Measurements from ENCODE around the gene TACC2. TPM values are rescaled to one million over a fixed set of nuclear protein-coding genes. Genes with fewer than 3 reads are reported as not detected.

Gene TACC2
- total RNA-seq, 3 donors from 2014 or later = 26.1 to 30.5 (median 28.5) TPM

DNA sequence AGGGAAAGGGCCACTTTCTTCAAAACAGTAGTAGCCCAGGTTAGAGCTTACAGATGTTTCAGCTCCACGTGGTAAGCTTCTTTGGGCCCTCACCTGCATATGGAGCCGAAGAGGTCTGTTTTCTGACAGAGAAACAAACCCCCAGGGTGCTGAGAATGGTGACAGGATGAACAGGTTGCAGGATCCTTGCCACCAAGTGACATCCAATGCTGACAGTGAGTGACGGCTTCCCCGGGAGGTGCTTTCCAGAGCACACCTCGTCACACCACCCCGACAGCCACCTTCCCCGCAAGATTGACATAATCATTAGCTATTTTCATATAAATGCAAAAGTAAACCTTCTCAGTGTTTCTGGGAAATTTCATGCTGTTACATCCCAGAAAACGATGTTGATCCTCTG lies 172.8 kb downstream of the TACC2 start:
- H3K4me1 ChIP-seq = peaks cover 0 to 5% of the 10 kb centered on the region in 2 donors
- TF ChIP-seq, protein P1, sequence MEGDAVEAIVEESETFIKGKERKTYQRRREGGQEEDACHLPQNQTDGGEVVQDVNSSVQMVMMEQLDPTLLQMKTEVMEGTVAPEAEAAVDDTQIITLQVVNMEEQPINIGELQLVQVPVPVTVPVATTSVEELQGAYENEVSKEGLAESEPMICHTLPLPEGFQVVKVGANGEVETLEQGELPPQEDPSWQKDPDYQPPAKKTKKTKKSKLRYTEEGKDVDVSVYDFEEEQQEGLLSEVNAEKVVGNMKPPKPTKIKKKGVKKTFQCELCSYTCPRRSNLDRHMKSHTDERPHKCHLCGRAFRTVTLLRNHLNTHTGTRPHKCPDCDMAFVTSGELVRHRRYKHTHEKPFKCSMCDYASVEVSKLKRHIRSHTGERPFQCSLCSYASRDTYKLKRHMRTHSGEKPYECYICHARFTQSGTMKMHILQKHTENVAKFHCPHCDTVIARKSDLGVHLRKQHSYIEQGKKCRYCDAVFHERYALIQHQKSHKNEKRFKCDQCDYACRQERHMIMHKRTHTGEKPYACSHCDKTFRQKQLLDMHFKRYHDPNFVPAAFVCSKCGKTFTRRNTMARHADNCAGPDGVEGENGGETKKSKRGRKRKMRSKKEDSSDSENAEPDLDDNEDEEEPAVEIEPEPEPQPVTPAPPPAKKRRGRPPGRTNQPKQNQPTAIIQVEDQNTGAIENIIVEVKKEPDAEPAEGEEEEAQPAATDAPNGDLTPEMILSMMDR (IDR thresholded peaks at IDR 0.05) = no peak
- TF ChIP-seq POLR2AphosphoS5 (IDR thresholded peaks at IDR 0.05) (no peak), POLR2A (IDR thresholded peaks at IDR 0.05) (no peak)
- intact Hi-C loops (cut with DNase I; ENCODE audit: low total_unique reads) = no loop called here
- H3K9me3 ChIP-seq = no peaks in the 10 kb centered on the region
- no peak for DNase-seq (ENCODE audit: low spot score in 2 of 2)
- H3K4me3 ChIP-seq = no peak overlapping the region
- no peaks in the 10 kb centered on the region for H3K36me3 ChIP-seq
- H3K27ac ChIP-seq = no peak overlapping the region
- peaks cover 0 to 3% of the 10 kb centered on the region in 2 donors for H3K27me3 ChIP-seq

DNA sequence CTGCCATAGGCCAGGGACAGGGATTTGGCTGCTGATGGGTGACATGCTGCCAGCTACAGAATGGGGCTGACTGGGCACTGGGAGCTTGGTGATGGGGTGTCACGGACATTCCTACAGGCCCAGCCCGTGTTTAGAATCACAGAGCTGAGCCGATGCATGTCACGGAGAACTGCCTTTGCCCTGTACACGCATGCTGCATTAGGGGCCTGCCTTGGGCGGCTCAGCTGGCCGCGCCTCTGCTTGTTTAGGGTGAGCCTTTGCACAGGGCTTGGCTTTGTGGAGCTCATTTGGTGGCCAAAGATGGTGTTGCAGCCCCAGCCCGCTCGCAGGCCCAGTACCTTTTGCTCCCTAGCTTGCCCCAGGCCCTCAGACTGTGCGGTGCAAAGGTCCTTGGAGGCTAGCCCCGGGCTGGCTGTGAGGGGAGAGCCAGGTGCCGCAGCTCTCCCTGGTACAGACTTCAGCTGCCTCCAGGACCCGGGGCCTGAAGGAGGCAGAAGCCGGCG lies 173.8 kb downstream of the TACC2 start:
- peaks cover 0 to 5% of the 10 kb centered on the region in 2 donors for H3K4me1 ChIP-seq
- no peak overlapping the region for H3K27ac ChIP-seq
- intact Hi-C loops (cut with DNase I; ENCODE audit: low total_unique reads) = no loop called here
- TF ChIP-seq POLR2A (IDR thresholded peaks at IDR 0.05) = no peak
- H3K27me3 ChIP-seq = peaks cover 0 to 3% of the 10 kb centered on the region in 2 donors
- no peaks in the 10 kb centered on the region for H3K9me3 ChIP-seq
- DNase-seq (ENCODE audit: low spot score in 2 of 2) = no peak
- H3K4me3 ChIP-seq = peak overlapping the region in 2 of 3 donors; percentile 56 to 77
- H3K36me3 ChIP-seq = no peaks in the 10 kb centered on the region

- H3K4me3 ChIP-seq = peak overlapping the region; percentile 27 to 77 (median 56)
- intact Hi-C loops (cut with DNase I; ENCODE audit: low total_unique reads) = no loop called here
- peaks cover 0 to 5% of the 10 kb centered on the region in 2 donors for H3K4me1 ChIP-seq
- TF ChIP-seq POLR2A (IDR thresholded peaks at IDR 0.05) (no peak), POLR2AphosphoS5 (IDR thresholded peaks at IDR 0.05) (no peak)
- TF ChIP-seq, protein P1 (IDR thresholded peaks at IDR 0.05) = no peak
- H3K27me3 ChIP-seq = peaks cover 0 to 3% of the 10 kb centered on the region in 2 donors
- no peaks in the 10 kb centered on the region for H3K36me3 ChIP-seq
- no peak overlapping the region for H3K27ac ChIP-seq
- DNase-seq (ENCODE audit: low spot score in 2 of 2) = no peak
- no peaks in the 10 kb centered on the region for H3K9me3 ChIP-seq
Measured at GRCh38 chr10:122163174-122164022, 174.4 kb downstream of the TACC2 start.

GRCh38 chr10:122164023-122164601 lies 175.1 kb downstream of the TACC2 start:
- TF ChIP-seq POLR2AphosphoS5 (IDR thresholded peaks at IDR 0.05) (no peak), POLR2A (IDR thresholded peaks at IDR 0.05) (no peak)
- TF ChIP-seq, protein P1 (IDR thresholded peaks at IDR 0.05) = no peak
- no peak overlapping the region for H3K27ac ChIP-seq
- H3K27me3 ChIP-seq = peaks cover 0 to 3% of the 10 kb centered on the region in 2 donors
- H3K4me3 ChIP-seq = peak overlapping the region; percentile 27 to 77 (median 56)
- H3K9me3 ChIP-seq = no peaks in the 10 kb centered on the region
- peaks cover 0 to 5% of the 10 kb centered on the region in 2 donors for H3K4me1 ChIP-seq
- DNase-seq (ENCODE audit: low spot score in 2 of 2) = no peak
- H3K36me3 ChIP-seq = no peaks in the 10 kb centered on the region
- intact Hi-C loops (cut with DNase I; ENCODE audit: low total_unique reads) = no loop called here

DNA sequence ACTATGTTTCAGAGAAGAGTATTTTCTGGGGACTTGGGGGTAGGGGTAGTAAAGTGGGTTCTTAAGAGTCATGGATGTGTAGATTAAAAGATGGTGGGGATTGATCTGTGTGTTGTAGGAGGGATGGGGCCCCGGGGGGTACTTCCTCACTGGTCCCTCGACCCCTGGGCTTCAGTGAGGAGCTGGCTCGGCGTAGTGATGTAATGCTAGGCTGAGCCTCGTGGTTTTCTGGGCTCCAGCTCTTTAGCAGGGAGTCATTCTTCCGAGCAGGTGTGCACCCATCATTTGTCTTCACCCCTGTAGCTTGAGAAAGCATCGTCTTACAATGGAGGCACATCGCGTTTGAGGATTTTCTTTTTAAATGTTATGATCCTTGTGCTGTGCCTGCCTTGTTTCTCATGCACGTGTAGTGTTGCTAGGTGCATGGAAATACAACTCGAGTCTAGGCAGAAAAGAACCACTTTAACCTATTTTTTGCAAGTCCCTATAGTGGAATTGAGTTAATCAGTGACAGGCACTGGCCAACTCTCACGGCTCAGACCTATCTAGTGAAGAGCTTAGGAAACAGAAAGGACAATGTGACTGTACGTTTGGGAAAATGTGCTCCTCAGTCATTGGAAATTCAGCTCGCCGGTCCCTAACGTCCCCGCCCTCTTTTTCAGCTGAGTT lies 176.0 kb downstream of the TACC2 start:
- H3K4me1 ChIP-seq = peaks cover 0 to 5% of the 10 kb centered on the region in 2 donors
- no peak overlapping the region for H3K27ac ChIP-seq
- peaks cover 0 to 3% of the 10 kb centered on the region in 2 donors for H3K27me3 ChIP-seq
- no peaks in the 10 kb centered on the region for H3K36me3 ChIP-seq
- no peak overlapping the region for H3K4me3 ChIP-seq
- intact Hi-C loops (cut with DNase I; ENCODE audit: low total_unique reads) = no loop called here
- DNase-seq (ENCODE audit: low spot score in 2 of 2) = no peak
- TF ChIP-seq POLR2AphosphoS5 (IDR thresholded peaks at IDR 0.05) (no peak), POLR2A (IDR thresholded peaks at IDR 0.05) (no peak)
- TF ChIP-seq, protein P1 (IDR thresholded peaks at IDR 0.05) = no peak
- no peaks in the 10 kb centered on the region for H3K9me3 ChIP-seq
